Osteocyte (in vitro differentiated cells): ENCODE data around the gene AKAP17A. TPM values are rescaled to one million over a fixed set of nuclear protein-coding genes. Genes with fewer than 3 reads are reported as not detected.

Source experiments
- DNase-seq: peaks from one replicate; pipeline ENCODE4 v3.0.0; 2021; ENCODE audit warnings: mixed read lengths; ENCODE audit not compliant: unreplicated experiment; ENCODE audit errors: extremely low spot score
- H3K27ac Mint-ChIP-seq: one replicate; pipeline ENCODE4 v1.8.0; 2021; ENCODE audit warnings: mild to moderate bottlenecking, mixed read lengths; ENCODE audit not compliant: unreplicated experiment
- H3K27me3 Mint-ChIP-seq: one replicate; pipeline ENCODE4 v1.8.0; 2021; ENCODE audit warnings: mixed read lengths; ENCODE audit not compliant: unreplicated experiment
- H3K36me3 Mint-ChIP-seq: one replicate; pipeline ENCODE4 v1.8.0; 2021; ENCODE audit warnings: mixed read lengths; ENCODE audit not compliant: unreplicated experiment
- H3K4me1 Mint-ChIP-seq: one replicate; pipeline ENCODE4 v1.8.0; 2021; ENCODE audit warnings: mixed read lengths; ENCODE audit not compliant: unreplicated experiment
- H3K4me3 Mint-ChIP-seq: one replicate; pipeline ENCODE4 v1.8.0; 2021; ENCODE audit warnings: mild to moderate bottlenecking, moderate library complexity, mixed read lengths; ENCODE audit not compliant: unreplicated experiment
- H3K9me3 Mint-ChIP-seq: one replicate; pipeline ENCODE4 v1.8.0; 2021; ENCODE audit warnings: mixed read lengths; ENCODE audit not compliant: unreplicated experiment
- total RNA-seq: library from RNA; stranded (reverse); gene quantifications from 2 replicates; pipeline ENCODE4 v1.2.1, GENCODE V29; 2021
- TF ChIP-seq, protein P1 (sequence below): fragments of 200-600 bp; sonication (generic); IDR thresholded peaks from 2 replicates; pipeline ENCODE4 v1.5.0; 2021; ENCODE audit warnings: antibody characterized with exemption, mild to moderate bottlenecking, moderate library complexity

AKAP17A gene
- total RNA-seq, 1 donor from 2014 or later = 48.7 TPM

DNA sequence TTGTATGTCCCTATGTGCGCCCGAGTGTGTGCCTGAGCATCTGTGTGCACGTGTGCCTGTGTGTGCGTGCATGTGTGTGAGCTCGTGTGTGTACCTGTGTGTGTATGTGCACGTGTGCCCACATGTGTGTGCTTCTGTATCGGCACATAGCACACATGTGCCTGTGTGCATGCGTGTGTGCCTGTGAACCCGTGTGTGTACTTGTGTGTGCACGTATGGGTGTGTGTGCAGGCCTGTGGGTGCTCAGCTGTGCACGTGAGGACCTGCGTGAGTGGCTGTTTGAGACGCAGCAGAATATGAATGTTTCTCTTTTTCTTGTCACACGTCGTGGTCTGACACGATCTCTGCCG lies 4.3 kb downstream of the AKAP17A start:
- DNase-seq = no peak
- Mint-ChIP-seq H3K27me3 (no peaks in the 10 kb centered on the region), H3K4me1 (peaks cover 10% of the 10 kb centered on the region), H3K36me3 (peaks cover 34% of the 10 kb centered on the region), H3K4me3 (no peak overlapping the region), H3K27ac (no peak overlapping the region), H3K9me3 (no peaks in the 10 kb centered on the region)
- TF ChIP-seq, protein P1, sequence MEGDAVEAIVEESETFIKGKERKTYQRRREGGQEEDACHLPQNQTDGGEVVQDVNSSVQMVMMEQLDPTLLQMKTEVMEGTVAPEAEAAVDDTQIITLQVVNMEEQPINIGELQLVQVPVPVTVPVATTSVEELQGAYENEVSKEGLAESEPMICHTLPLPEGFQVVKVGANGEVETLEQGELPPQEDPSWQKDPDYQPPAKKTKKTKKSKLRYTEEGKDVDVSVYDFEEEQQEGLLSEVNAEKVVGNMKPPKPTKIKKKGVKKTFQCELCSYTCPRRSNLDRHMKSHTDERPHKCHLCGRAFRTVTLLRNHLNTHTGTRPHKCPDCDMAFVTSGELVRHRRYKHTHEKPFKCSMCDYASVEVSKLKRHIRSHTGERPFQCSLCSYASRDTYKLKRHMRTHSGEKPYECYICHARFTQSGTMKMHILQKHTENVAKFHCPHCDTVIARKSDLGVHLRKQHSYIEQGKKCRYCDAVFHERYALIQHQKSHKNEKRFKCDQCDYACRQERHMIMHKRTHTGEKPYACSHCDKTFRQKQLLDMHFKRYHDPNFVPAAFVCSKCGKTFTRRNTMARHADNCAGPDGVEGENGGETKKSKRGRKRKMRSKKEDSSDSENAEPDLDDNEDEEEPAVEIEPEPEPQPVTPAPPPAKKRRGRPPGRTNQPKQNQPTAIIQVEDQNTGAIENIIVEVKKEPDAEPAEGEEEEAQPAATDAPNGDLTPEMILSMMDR = no peak

DNA sequence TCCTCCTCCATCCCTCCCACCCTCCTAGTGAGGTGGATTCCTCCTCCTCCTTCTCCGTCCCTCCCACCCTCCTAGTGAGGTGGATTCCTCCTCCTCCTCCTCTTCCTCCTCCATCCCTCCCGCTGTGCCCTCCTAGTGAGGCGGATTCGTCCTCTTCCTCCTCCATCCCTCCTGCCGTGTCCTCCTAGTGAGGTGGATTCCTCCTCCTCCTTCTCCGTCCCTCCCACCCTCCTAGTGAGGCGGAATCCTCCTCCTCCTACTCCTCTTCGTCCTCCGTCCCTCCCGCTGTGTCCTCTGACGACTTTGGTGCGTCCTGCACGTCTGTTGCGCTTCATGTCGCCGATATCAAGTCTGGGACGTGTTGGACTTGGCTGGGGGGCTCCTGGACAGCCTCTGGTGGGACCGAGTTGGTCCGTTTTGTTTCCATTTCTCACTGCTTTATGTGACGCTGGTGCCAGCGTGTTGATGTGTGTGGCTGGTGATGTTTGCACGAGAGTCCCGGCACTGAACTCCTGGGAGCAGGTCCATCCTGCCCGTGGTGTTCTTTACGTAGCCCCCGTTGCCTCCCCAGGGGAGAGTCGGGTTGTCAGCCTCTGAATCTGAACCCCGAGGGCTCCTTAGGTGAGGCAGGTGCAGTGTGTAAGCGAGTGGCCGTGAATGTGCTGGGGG lies 5.4 kb downstream of the AKAP17A start:
- DNase-seq = peak; percentile 81
- H3K9me3 Mint-ChIP-seq = no peaks in the 10 kb centered on the region
- H3K27ac Mint-ChIP-seq = no peak overlapping the region
- TF ChIP-seq, protein P1 = no peak
- no peaks in the 10 kb centered on the region for H3K27me3 Mint-ChIP-seq
- H3K36me3 Mint-ChIP-seq = peaks cover 40% of the 10 kb centered on the region
- H3K4me3 Mint-ChIP-seq = no peak overlapping the region
- peaks cover 10% of the 10 kb centered on the region for H3K4me1 Mint-ChIP-seq

DNA sequence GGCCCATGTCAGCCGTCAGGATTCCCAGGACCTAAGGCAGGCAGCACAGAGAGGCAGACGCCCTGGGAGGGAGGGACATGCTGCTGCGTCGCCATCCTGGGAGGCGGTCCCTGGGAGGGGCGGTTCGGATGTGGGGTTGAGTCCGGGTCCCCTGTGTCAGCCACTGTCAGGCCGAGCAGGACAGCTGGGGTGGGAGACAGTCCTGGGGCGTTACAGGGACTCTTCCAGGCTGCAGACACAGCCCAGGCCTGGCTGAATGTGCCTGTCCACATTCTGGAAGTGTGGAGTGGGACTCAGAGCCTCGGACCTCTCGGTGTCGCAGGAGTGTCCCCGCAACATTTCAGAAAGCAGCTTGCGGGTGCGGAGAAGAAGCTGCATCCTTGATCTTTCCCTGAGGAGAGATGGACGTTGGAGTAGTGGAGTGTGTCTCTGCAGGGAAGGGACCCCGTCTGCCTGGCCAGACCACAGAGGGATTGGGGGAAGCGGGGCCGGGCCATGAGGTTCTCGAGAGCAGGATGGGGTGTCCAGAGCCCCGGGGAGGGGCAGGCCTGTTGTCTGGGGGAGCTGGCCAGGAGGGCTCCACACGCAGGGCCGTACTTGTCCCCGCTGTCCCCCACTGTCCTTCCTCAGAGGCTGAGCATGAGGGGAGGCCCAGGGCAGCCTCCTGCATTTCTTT lies 6.1 kb downstream of the AKAP17A start:
- Mint-ChIP-seq H3K27ac (no peak overlapping the region), H3K4me3 (no peak overlapping the region), H3K4me1 (peaks cover 10% of the 10 kb centered on the region)

DNA sequence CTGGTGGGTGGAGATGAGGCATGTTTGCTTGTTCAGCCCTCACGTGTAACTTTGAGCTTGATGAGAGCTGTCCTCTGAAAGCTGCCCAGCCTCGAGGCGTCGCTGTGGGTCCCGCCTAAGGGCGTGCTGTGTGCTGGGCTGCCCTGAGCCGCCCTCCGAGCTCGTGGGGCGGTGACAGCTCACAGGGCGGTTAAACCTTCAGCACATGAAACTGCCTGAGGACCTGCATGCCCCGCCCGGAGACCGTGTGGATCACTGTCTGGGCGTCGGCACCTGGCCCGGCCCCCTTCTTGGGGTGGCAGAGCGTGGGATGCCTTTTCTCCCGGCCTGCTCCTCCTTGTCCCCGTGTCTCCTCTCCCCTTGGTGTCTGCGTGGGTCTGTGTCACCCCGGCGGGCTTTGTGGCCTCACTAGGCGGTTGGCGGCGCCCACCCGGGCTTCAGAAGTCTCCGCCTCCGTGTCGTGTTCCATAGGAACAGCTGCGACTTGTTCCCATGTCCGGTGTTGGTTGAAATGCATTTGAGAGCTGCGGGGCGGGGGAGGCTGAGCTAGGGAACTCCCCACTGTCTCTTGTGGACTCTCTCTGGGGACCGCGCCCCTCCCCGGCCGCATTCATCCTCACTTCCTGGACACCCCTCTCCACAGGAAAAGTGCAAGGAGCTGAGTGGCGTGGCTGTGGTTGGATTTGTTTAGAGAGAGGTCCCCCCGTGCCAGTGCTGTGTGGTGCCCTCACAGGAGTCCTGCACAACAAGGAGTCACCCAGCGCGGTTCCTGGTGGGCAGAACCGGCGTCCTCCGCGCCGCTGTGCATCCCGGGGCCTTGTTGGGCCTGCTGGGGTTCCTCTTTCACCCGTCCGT lies 6.8 kb downstream of the AKAP17A start:
- no peak overlapping the region for H3K4me3 Mint-ChIP-seq
- H3K27me3 Mint-ChIP-seq = no peaks in the 10 kb centered on the region
- TF ChIP-seq, protein P1 = no peak
- H3K36me3 Mint-ChIP-seq = peaks cover 53% of the 10 kb centered on the region
- peaks cover 3% of the 10 kb centered on the region for H3K4me1 Mint-ChIP-seq
- peak; percentile 84 for DNase-seq
- H3K27ac Mint-ChIP-seq = no peak overlapping the region
- no peaks in the 10 kb centered on the region for H3K9me3 Mint-ChIP-seq

More for the DNA sequence above, 6.1 kb downstream of the AKAP17A start:
- H3K36me3 Mint-ChIP-seq = peaks cover 47% of the 10 kb centered on the region
- DNase-seq = no peak
- H3K27me3 Mint-ChIP-seq = no peaks in the 10 kb centered on the region
- TF ChIP-seq, protein P1 = no peak
- H3K9me3 Mint-ChIP-seq = no peaks in the 10 kb centered on the region
